HG02981 (cell line): Measurements from ENCODE around the gene TAF1A.

Experiments used
- ATAC-seq: cut with Tn5 transposase; IDR thresholded peaks from one replicate; pipeline ENCODE4 v1.9.1; 2021; ENCODE audit warnings: mild to moderate bottlenecking, moderate library complexity; ENCODE audit not compliant: unreplicated experiment

Gene TAF1A

GRCh38 chr1:222600281-222600680 lies 10.5 kb upstream of the TAF1A start:
- no peak for ATAC-seq

- ATAC-seq: no peak
These were observed 7.0 kb upstream of the TAF1A start for GRCh38 chr1:222596696-222597095.

GRCh38 chr1:222594789-222595188 lies 5.1 kb upstream of the TAF1A start:
- ATAC-seq: no peak

- ATAC-seq: no peak
These were observed 2.4 kb upstream of the TAF1A start for GRCh38 chr1:222592171-222592570.

- no peak for ATAC-seq
These were observed 1.6 kb downstream of the TAF1A start for GRCh38 chr1:222588135-222588534.

- ATAC-seq: no peak
These were observed 2.9 kb downstream of the TAF1A start for GRCh38 chr1:222586842-222587241.

GRCh38 chr1:222583079-222583478 lies 6.7 kb downstream of the TAF1A start:
- ATAC-seq: peak; percentile 83

GRCh38 chr1:222582099-222582774 lies 7.5 kb downstream of the TAF1A start:
- ATAC-seq: peak; percentile 73

GRCh38 chr1:222579316-222579715 lies 10.4 kb downstream of the TAF1A start:
- ATAC-seq: no peak

- no peak for ATAC-seq
These were observed 18.9 kb downstream of the TAF1A start for GRCh38 chr1:222570837-222571236.

- no peak for ATAC-seq
These were observed 28.1 kb downstream of the TAF1A start for GRCh38 chr1:222561656-222562055.

- ATAC-seq: no peak
These were observed 32.2 kb downstream of the TAF1A start for GRCh38 chr1:222557574-222557973.

GRCh38 chr1:222557148-222557547 lies 32.6 kb downstream of the TAF1A start:
- ATAC-seq: no peak

GRCh38 chr1:222555992-222556615 lies 33.6 kb downstream of the TAF1A start:
- no peak for ATAC-seq

GRCh38 chr1:222554177-222554576 lies 35.6 kb downstream of the TAF1A start:
- no peak for ATAC-seq

- no peak for ATAC-seq
These were observed 36.9 kb downstream of the TAF1A start for GRCh38 chr1:222552882-222553281.

GRCh38 chr1:222547944-222548671 lies 41.6 kb downstream of the TAF1A start, which contains the start of gene HHIPL2:
HHIPL2 (minus strand) TSS chr1:222548104; CDS start chr1:222548044, 60 bp downstream.
- no peak for ATAC-seq

GRCh38 chr1:222547260-222547614 lies 42.5 kb downstream of the TAF1A start:
- ATAC-seq: no peak

GRCh38 chr1:222546548-222547259 lies 43.0 kb downstream of the TAF1A start:
- ATAC-seq: no peak

GRCh38 chr1:222546091-222546490 lies 43.6 kb downstream of the TAF1A start:
- no peak for ATAC-seq

- ATAC-seq: no peak
These were observed 45.9 kb downstream of the TAF1A start for GRCh38 chr1:222543817-222544216.
